ENCODE data around the gene CPTP.

GRCh38 chr1:1310476-1311053, 14.0 kb upstream of the CPTP start:
- TF ChIP-seq EP300 (IDR thresholded peaks at IDR 0.05) (no peak), CTCF (IDR thresholded peaks at IDR 0.05) (no peak), POLR2A (IDR thresholded peaks at IDR 0.05; ENCODE audit: low read depth) (no peak), POLR2AphosphoS5 (IDR thresholded peaks at IDR 0.05) (no peak)

Data from esophagus muscularis mucosa (tissue), 4 donors.